Fibroblast of the conjunctiva (primary cell): Measurements from ENCODE around the gene FBH1.
A peak's percentile ranks its signal among the peaks of the same experiment; 100 is the strongest.
"Not testable (repeated sequence)": the region's sequence is repeated elsewhere in the genome, so short reads cannot be mapped to it uniquely, and the experiment has no call there.

Experiments
- DNase-seq: peaks from one replicate; pipeline ENCODE4 v3.0.0-alpha.2; 2010; ENCODE audit warnings: low read depth

Gene FBH1

GRCh38 chr10:5904227-5904626 is 14.2 kb downstream of the FBH1 start:
- no peak for DNase-seq

- no peak for DNase-seq
These were observed 15.9 kb downstream of the FBH1 start for GRCh38 chr10:5905854-5906507.

DNA sequence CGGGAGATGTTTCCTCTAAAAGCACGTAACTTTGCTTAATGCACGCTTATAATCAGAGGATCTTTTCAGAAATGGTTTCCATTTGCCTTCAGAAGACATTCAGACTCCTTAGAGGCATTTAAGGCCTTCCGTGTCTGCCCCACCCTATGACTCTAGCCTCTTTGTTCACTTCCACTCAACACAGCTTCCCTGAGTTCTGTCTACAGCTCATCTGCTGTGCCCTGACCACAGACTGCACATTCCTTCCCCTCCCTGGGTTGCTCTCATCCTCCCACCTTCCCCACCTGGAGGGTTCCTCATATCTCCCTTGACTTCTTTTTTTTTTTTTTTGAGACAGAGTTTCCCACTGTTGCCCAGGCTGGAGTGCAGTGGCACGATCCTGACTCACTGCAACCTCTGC is 16.6 kb downstream of the FBH1 start:
- DNase-seq = no peak

- not testable (repeated sequence) for DNase-seq
These were observed 18.6 kb downstream of the FBH1 start for GRCh38 chr10:5908676-5909075.

DNA sequence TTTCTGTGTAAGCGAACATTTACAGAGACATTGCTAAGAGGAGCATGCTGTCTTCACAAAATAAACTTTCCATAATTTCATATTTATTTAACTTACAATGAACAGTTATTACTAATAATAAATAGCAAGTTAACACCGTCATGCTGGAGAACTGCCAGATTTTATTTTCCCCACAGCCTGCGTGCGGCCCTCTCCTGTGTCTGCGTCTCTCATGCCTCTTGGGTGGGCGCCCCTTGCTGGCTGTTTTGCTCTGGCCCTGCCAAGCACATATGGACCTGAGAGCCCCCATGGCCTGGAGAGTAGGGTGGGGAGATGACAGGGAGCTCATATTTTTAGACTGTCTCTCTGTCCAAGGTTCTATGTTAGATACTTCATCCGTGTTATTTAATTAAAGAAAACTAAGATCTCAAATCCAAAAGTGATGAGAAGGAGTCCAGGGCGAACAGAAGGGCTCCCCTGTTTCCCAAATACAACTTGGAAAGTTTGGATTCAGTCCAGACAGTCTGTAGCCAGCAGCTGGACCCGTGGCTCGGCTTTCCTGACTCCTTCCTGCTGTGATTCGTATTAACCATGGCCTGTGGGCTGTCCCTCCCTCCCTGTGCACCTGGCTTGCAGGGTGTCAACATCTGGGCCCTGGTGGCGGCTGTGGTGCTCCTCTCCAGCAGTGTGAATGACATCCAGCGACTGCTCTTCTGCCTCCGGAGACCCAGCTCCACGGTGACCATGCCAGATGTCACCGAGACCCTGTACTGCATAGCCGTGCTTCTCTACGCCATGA is 20.5 kb downstream of the FBH1 start:
- no peak for DNase-seq

- no peak for DNase-seq
These were observed 21.6 kb downstream of the FBH1 start for GRCh38 chr10:5911670-5912069.

- no peak for DNase-seq
These were observed 23.7 kb downstream of the FBH1 start for GRCh38 chr10:5913736-5914135.

GRCh38 chr10:5915451-5915850 is 25.4 kb downstream of the FBH1 start:
- no peak for DNase-seq

- no peak for DNase-seq
These were observed 27.3 kb downstream of the FBH1 start for GRCh38 chr10:5917305-5917704.

- DNase-seq = no peak
These were observed 28.7 kb downstream of the FBH1 start for GRCh38 chr10:5918763-5919162.

DNA sequence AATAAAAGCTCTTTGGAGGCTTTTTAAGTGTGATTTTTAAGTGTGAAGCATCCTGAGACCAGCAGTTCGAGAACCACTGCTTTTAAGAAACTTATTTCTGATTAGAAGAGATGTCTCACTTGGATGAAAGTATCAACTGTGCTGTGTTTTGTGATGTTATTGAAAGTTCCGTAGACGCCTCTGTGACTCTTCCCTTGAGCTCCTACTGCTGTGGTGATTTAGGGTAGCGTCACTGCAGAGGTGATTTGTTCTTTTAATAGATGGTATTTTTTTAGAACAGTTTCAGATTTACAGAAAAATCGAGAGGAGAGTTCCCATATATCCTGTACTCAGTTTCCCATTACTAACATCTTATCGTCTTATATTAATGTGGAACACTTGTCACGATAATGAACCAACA is 29.5 kb downstream of the FBH1 start:
- no peak for DNase-seq

- no peak for DNase-seq
These were observed 31.7 kb downstream of the FBH1 start for GRCh38 chr10:5921746-5922145.

DNA sequence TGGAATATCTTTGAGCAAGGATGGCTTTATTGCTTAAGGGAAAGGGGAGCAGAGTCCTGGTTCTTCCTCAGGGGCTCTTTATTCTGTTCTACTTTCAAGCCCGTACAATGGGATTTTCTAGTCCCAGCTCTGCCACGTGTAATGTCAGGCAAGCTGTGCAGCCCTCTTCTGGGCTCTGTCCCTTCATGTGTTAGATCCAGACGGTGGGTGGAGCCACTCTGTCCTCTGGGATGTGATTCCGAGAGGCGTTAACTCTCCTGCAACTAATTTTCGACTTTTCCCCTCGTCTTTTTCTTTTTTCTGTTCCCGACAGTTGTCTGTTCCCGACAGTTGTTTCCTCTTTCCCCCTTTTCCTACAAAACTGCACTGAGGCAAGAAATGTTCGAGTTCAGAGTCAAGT is 34.8 kb downstream of the FBH1 start:
- DNase-seq = no peak

DNA sequence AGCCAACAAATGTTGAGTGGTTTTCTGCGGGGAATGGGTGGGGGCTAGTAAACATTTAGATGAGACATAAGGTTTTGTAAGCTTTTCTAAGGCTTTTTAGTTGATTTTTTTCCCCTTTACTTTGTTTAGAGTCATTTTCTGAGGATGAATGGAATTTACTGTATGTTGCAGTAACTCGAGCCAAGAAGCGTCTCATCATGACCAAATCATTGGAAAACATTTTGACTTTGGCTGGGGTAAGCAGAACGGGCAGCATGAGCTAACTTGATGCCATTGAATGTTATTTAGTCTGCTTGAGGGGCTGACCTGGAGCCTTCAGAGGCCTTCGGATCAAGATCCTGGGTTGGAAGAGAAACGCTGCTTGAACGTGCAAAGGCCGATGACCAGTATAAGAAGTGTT is 37.3 kb downstream of the FBH1 start:
- DNase-seq = peak; percentile 35

DNA sequence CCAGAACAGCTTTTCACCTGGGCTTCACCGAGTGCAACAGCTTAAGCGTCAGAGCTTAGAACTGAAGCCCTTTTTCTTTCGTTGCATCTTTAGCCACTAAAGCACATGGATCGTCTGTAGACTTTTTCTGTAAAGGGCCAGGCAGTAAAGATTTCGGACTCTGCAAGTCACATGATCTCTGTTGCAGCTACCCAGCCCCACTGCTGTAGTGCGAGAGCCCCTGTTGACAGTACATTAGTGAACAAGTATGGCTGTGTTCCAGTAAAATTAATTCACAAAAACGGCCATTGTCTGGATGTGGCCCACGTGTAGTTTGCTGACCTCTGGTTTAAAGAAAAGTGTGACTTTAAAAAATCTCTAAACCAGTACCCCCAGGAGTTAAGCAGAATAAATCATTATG is 39.4 kb downstream of the FBH1 start:
- DNase-seq = no peak

DNA sequence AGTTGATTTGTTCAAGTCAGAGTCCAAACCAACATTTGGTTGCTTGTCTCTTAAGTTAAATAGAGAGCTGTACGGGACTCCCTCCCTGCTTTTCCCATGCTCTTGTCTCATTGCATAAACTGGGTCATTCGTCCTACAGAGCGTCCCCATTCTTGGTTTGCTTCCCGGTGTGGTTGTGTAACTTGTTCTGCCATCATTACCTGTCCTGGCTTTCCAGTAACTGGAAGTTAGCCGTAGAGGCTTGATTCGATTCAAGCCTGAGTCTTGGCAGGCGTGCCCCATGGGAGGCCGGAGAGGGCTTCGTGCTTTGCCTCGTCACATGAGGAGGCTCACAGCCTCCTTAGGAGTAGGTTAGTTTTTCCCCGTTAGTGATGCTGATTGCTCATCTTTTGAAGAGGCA is 40.2 kb downstream of the FBH1 start:
- no peak for DNase-seq

DNA sequence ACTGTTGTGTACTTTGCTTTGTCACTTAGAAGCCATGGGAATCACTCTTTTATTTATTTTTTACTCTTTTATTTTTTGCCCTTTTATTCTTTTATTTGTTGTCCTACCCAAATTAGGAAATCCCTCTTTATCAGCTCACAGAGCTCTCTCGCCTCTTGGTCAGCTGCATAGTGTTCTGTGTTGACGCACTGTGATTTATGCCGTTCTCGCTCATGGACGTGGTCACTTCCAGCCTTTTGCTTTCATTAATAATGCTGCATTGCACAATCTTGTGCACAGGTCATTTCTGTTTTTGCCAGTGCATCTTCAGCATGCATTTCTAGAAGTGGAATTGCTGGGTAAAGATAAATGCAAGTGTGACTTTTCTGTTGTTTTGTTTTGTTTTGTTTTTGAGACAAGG is 42.3 kb downstream of the FBH1 start:
- DNase-seq = no peak

- no peak for DNase-seq
These were observed 44.0 kb downstream of the FBH1 start for GRCh38 chr10:5933909-5934546.

- DNase-seq = no peak
These were observed 45.6 kb downstream of the FBH1 start for GRCh38 chr10:5935628-5936027.

GRCh38 chr10:5937016-5937415 is 47.0 kb downstream of the FBH1 start:
- no peak for DNase-seq

GRCh38 chr10:5938291-5938690 is 48.2 kb downstream of the FBH1 start:
- DNase-seq = no peak

DNA sequence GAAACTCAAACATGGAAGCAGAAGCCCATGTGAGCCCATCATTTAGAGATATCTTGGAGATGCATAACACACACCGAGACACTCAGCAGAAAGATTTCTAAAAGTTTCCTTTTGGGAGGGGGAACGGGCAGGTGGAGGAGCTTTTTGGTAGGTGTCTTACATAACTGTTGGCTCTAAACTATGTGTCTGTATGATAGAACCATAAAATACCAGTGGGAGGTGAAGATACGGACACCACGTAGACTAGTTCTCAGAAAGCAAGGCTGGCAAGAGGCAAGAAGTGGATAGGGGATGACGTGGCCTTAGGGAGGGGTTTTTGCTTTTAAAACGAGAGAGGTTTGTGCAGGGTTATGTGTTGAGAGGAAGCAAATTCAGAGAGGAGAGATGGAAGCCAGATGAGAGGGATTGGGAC is 50.8 kb downstream of the FBH1 start:
- no peak for DNase-seq

GRCh38 chr10:5941579-5941978 is 51.5 kb downstream of the FBH1 start:
- no peak for DNase-seq
